Kidney (tissue), 14 donors: ENCODE measurements around the gene OR10H4. TPM values are rescaled to one million over a fixed set of nuclear protein-coding genes. Genes with fewer than 3 reads are reported as not detected.

Experiments used
- DNase-seq, 5 donors: peaks; one replicate each; pipeline ENCODE4 v3.0.0-alpha.2; 2013 to 2020
- FAIRE-seq: peaks from 2 replicates; lab custom pipeline; 2012; peaks lifted over from hg19 to GRCh38; lab: Jason Lieb, UNC
- H3K27ac ChIP-seq, 2 donors: one replicate each; pipeline ENCODE4 v1.7.0; 2013; ENCODE audit warnings: low read depth in 2 of 2, low read length in 2 of 2, inconsistent platforms in 1 of 2
- H3K27me3 ChIP-seq: one replicate; pipeline ENCODE4 v1.7.1; 2013; ENCODE audit warnings: low read length, inconsistent platforms; ENCODE audit not compliant: control insufficient read depth, insufficient read depth
- H3K36me3 ChIP-seq, 3 donors: one replicate each; pipeline versions ENCODE4 v1.7.0 to v1.7.1; 2013; ENCODE audit warnings: low read length in 3 of 3, control low read depth in 1 of 3, inconsistent platforms in 1 of 3; ENCODE audit not compliant: insufficient read depth in 3 of 3, control insufficient read depth in 2 of 3
- H3K4me1 ChIP-seq, 3 donors: one replicate each; pipeline versions ENCODE4 v1.7.0 to v1.7.1; 2013; ENCODE audit warnings: low read length in 3 of 3, inconsistent platforms in 1 of 3, low read depth in 1 of 3; ENCODE audit not compliant: control insufficient read depth in 2 of 3, insufficient read depth in 2 of 3
- H3K4me3 ChIP-seq, 3 donors: one replicate each; pipeline versions ENCODE4 v1.7.0 to v1.8.1; 2013; ENCODE audit warnings: low read length in 3 of 3, control low read depth in 1 of 3, inconsistent platforms in 1 of 3
- H3K9ac ChIP-seq, 3 donors: one replicate each; pipeline versions ENCODE4 v1.7.0 to v1.7.1; 2013; ENCODE audit warnings: low read length in 3 of 3, control low read depth in 1 of 3, inconsistent platforms in 1 of 3
- H3K9me3 ChIP-seq, 3 donors: one replicate each; pipeline versions ENCODE4 v1.7.0 to v1.7.1; 2013; ENCODE audit warnings: low read length in 3 of 3, control low read depth in 1 of 3, inconsistent platforms in 1 of 3; ENCODE audit not compliant: control insufficient read depth in 2 of 3, insufficient read depth in 1 of 3
- CTCF ChIP-seq: IDR thresholded peaks from 3 replicates; pipeline ENCODE4 v1.5.1; 2012; ENCODE audit warnings: mild to moderate bottlenecking, moderate library complexity, borderline replicate concordance; ENCODE audit not compliant: insufficient read depth; ENCODE audit errors: extremely low read depth
- intact Hi-C: fragments of 100-400 bp; cut with DNase I; formaldehyde crosslinking; loops from one replicate; pipeline ENCODE4 v1.11.1; 2022
- polyA plus RNA-seq: library from polyadenylated mRNA; stranded (reverse); fragments of 350-450 nt; fragmentation: Illumina TruSeq; extraction: RNeasy Lipid Tissue Mini Kit (QIAGEN cat#74804); gene quantifications from one replicate; pipeline ENCODE4 v1.2.3, GENCODE V29; 2014; ENCODE audit warnings: low read depth, low replicate concordance; ENCODE audit not compliant: insufficient read depth
- total RNA-seq: library from RNA; stranded (reverse); fragmentation: NEBNext Ultra II Directional; extraction: Animal tissue kit (Norgen Biotek cat#: 25700); gene quantifications from one replicate; pipeline ENCODE4 v1.2.1, GENCODE V29; 2021
- donor health status: control.
- donor health status: control.
- donor health status: control.
- donor health status: control.
- donor health status: control.
- donor health status: DM: yes; HTN: yes; CAD: no.
- donor health status: Normal renal cell carcinoma (clear cell type).

The OR10H4 gene
- total and polyA plus RNA-seq, 2 donors from 2014 or later, result not detected

- no peak for DNase-seq
- no peak for TF ChIP-seq CTCF
- no peaks in the 10 kb centered on the region for H3K36me3 ChIP-seq
- H3K4me1 ChIP-seq, result no peaks in the 10 kb centered on the region
- FAIRE-seq, result no peak
- H3K27me3 ChIP-seq, result no peaks in the 10 kb centered on the region
- H3K27ac ChIP-seq, result no peak overlapping the region
- H3K4me3 ChIP-seq, result no peak overlapping the region
- intact Hi-C loops, result no loop called here
- peaks cover 0 to 3% (median 3%) of the 10 kb centered on the region in 3 donors for H3K9me3 ChIP-seq
- no peak overlapping the region for H3K9ac ChIP-seq
These were observed 42.8 kb downstream of the OR10H4 start for GRCh38 chr19:15991602-15992001.

- DNase-seq, result no peak
- Histone ChIP-seq H3K27ac (no peak overlapping the region), H3K4me3 (no peak overlapping the region), H3K27me3 (no peaks in the 10 kb centered on the region), H3K9ac (no peak overlapping the region), H3K36me3 (no peaks in the 10 kb centered on the region), H3K9me3 (peaks cover 0 to 3% (median 2%) of the 10 kb centered on the region in 3 donors), H3K4me1 (no peaks in the 10 kb centered on the region)
- no peak for TF ChIP-seq CTCF
- no peak for FAIRE-seq
- intact Hi-C loops, result no loop called here
These were observed 43.2 kb downstream of the OR10H4 start for GRCh38 chr19:15992014-15992413.

GRCh38 chr19:15995536-15995935, 46.7 kb downstream of the OR10H4 start:
- no peak overlapping the region for H3K27ac ChIP-seq
- no peak overlapping the region for H3K4me3 ChIP-seq
- H3K4me1 ChIP-seq, result no peaks in the 10 kb centered on the region
- no peak for FAIRE-seq
- no peak for DNase-seq
- peaks cover 0 to 3% (median 0%) of the 10 kb centered on the region in 3 donors for H3K9me3 ChIP-seq
- no peaks in the 10 kb centered on the region for H3K27me3 ChIP-seq
- no peak overlapping the region for H3K9ac ChIP-seq
- no peak for TF ChIP-seq CTCF
- no peaks in the 10 kb centered on the region for H3K36me3 ChIP-seq
- intact Hi-C loops, result no loop called here

GRCh38 chr19:15998166-15998565, 49.4 kb downstream of the OR10H4 start:
- H3K36me3 ChIP-seq, result no peaks in the 10 kb centered on the region
- H3K4me1 ChIP-seq, result peaks cover 0 to 6% (median 0%) of the 10 kb centered on the region in 3 donors
- FAIRE-seq (no peak), DNase-seq (no peak)
- no peak overlapping the region for H3K4me3 ChIP-seq
- intact Hi-C loops, result no loop called here
- TF ChIP-seq CTCF, result no peak
- no peak overlapping the region for H3K27ac ChIP-seq
- no peaks in the 10 kb centered on the region for H3K27me3 ChIP-seq
- H3K9me3 ChIP-seq, result no peaks in the 10 kb centered on the region
- H3K9ac ChIP-seq, result no peak overlapping the region
